Subcutaneous adipose tissue (tissue), 4 donors: Measurements from ENCODE around the gene METAP2. TPM values are rescaled to one million over a fixed set of nuclear protein-coding genes. Genes with fewer than 3 reads are reported as not detected.

Source experiments
- CTCF ChIP-seq: fragments of 450-650 bp; IDR thresholded peaks from one replicate; pipeline ENCODE4 v1.5.1; 2016; ENCODE audit warnings: low read depth, mild to moderate bottlenecking, control low read depth, antibody characterized with exemption, moderate library complexity
- total RNA-seq, 4 donors: library from RNA; depleted of rRNA; stranded (reverse); fragments of >200 nt; gene quantifications; one replicate each; pipeline ENCODE4 v1.1.0, GENCODE V29; 2016

The METAP2 gene
- total RNA-seq, 4 donors from 2014 or later: 65.2 to 138 (median 78.1) TPM

GRCh38 chr12:95543305-95543704, 69.4 kb downstream of the METAP2 start:
- no peak for TF ChIP-seq CTCF

GRCh38 chr12:95544756-95545155, 70.8 kb downstream of the METAP2 start:
- no peak for TF ChIP-seq CTCF

GRCh38 chr12:95545303-95545702, 71.4 kb downstream of the METAP2 start:
- TF ChIP-seq CTCF: no peak

- no peak for TF ChIP-seq CTCF
These were observed 72.0 kb downstream of the METAP2 start for GRCh38 chr12:95545731-95546490.

- TF ChIP-seq CTCF: no peak
These were observed 72.5 kb downstream of the METAP2 start for GRCh38 chr12:95546491-95546813.

GRCh38 chr12:95547522-95548055, 73.6 kb downstream of the METAP2 start:
- no peak for TF ChIP-seq CTCF

GRCh38 chr12:95548056-95548538, 74.1 kb downstream of the METAP2 start:
- TF ChIP-seq CTCF: no peak
